NB4 (cell line): Measurements from ENCODE around the gene LMO2.

ENCODE experiments used
- DNase-seq: peaks from one replicate; pipeline ENCODE4 v3.0.0; 2010; ENCODE audit warnings: low read depth
- H3K4me3 ChIP-seq: one replicate; pipeline ENCODE4 v1.5.1; 2011; ENCODE audit warnings: mild to moderate bottlenecking, low read depth, low read length, moderate library complexity
- CTCF ChIP-seq: IDR thresholded peaks from one replicate; pipeline ENCODE4 v1.5.1; 2012; ENCODE audit warnings: low read depth, low read length
- MAX ChIP-seq: IDR thresholded peaks from 2 replicates; pipeline ENCODE4 v1.6.1; 2011; ENCODE audit warnings: low read depth, low read length
- MYC ChIP-seq: IDR thresholded peaks from 2 replicates; pipeline ENCODE4 v1.6.1; 2011; ENCODE audit warnings: low read depth, low read length
- POLR2A ChIP-seq: IDR thresholded peaks from 2 replicates; pipeline ENCODE4 v1.6.1; 2011; ENCODE audit warnings: mild to moderate bottlenecking; ENCODE audit not compliant: insufficient read length; ENCODE audit errors: extremely low read depth

LMO2 gene

GRCh38 chr11:33867561-33867960, 24.3 kb downstream of the LMO2 start:
- no peak for DNase-seq
- H3K4me3 ChIP-seq, result no peak overlapping the region
- TF ChIP-seq MAX (no peak), CTCF (no peak), MYC (no peak), POLR2A (no peak)

- H3K4me3 ChIP-seq, result no peak overlapping the region
- TF ChIP-seq MAX, result no peak
- TF ChIP-seq POLR2A, result no peak
- TF ChIP-seq CTCF, result no peak
- TF ChIP-seq MYC, result no peak
- DNase-seq, result no peak
Observed at GRCh38 chr11:33866936-33867335, 24.9 kb downstream of the LMO2 start.

- no peak for DNase-seq
- no peak overlapping the region for H3K4me3 ChIP-seq
- no peak for TF ChIP-seq CTCF
- no peak for TF ChIP-seq MAX
- no peak for TF ChIP-seq MYC
- no peak for TF ChIP-seq POLR2A
Observed at GRCh38 chr11:33864479-33864878, 27.4 kb downstream of the LMO2 start.

- no peak overlapping the region for H3K4me3 ChIP-seq
- DNase-seq, result no peak
- TF ChIP-seq CTCF (no peak), MAX (no peak), MYC (no peak), POLR2A (no peak)
Observed at GRCh38 chr11:33863418-33864172, 28.3 kb downstream of the LMO2 start.

GRCh38 chr11:33861941-33862589, 29.8 kb downstream of the LMO2 start:
- no peak for DNase-seq
- H3K4me3 ChIP-seq, result no peak overlapping the region
- TF ChIP-seq MAX (no peak), POLR2A (no peak), CTCF (no peak), MYC (no peak)
